GM19372 (cell line): Measurements from ENCODE around the gene FARP2.
"Not testable (repeated sequence)": the region's sequence is repeated elsewhere in the genome, so short reads cannot be mapped to it uniquely, and the experiment has no call there.

Source experiments
- ATAC-seq: cut with Tn5 transposase; IDR thresholded peaks from one replicate; pipeline ENCODE4 v1.9.1; 2021; ENCODE audit warnings: mild to moderate bottlenecking, low read depth, moderate library complexity; ENCODE audit not compliant: unreplicated experiment

Gene FARP2

GRCh38 chr2:241364781-241365180 lies 8.7 kb downstream of the FARP2 start:
- no peak for ATAC-seq

GRCh38 chr2:241366678-241367077 lies 10.6 kb downstream of the FARP2 start:
- ATAC-seq, result no peak

GRCh38 chr2:241368643-241369042 lies 12.6 kb downstream of the FARP2 start:
- no peak for ATAC-seq

GRCh38 chr2:241372361-241372992 lies 16.4 kb downstream of the FARP2 start:
- no peak for ATAC-seq

GRCh38 chr2:241373446-241373845 lies 17.4 kb downstream of the FARP2 start:
- ATAC-seq, result no peak

- not testable (repeated sequence) for ATAC-seq
Measured at GRCh38 chr2:241373906-241374305, 17.8 kb downstream of the FARP2 start.

GRCh38 chr2:241375300-241375699 lies 19.2 kb downstream of the FARP2 start:
- no peak for ATAC-seq

- no peak for ATAC-seq
Measured at GRCh38 chr2:241376808-241377207, 20.7 kb downstream of the FARP2 start.

- no peak for ATAC-seq
Measured at GRCh38 chr2:241378816-241379215, 22.7 kb downstream of the FARP2 start.

GRCh38 chr2:241379481-241380480 lies 23.7 kb downstream of the FARP2 start:
- ATAC-seq, result no peak

GRCh38 chr2:241381872-241382271 lies 25.8 kb downstream of the FARP2 start:
- no peak for ATAC-seq

GRCh38 chr2:241385450-241385849 lies 29.4 kb downstream of the FARP2 start:
- not testable (repeated sequence) for ATAC-seq

GRCh38 chr2:241386519-241386918 lies 30.4 kb downstream of the FARP2 start:
- no peak for ATAC-seq

- ATAC-seq, result no peak
Measured at GRCh38 chr2:241389697-241390096, 33.6 kb downstream of the FARP2 start.

GRCh38 chr2:241390301-241391206 lies 34.5 kb downstream of the FARP2 start:
- ATAC-seq, result no peak

GRCh38 chr2:241391892-241392665 lies 36.0 kb downstream of the FARP2 start:
- no peak for ATAC-seq

- not testable (repeated sequence) for ATAC-seq
Measured at GRCh38 chr2:241392753-241393152, 36.7 kb downstream of the FARP2 start.

GRCh38 chr2:241393524-241394196 lies 37.6 kb downstream of the FARP2 start:
- no peak for ATAC-seq

GRCh38 chr2:241396809-241397208 lies 40.7 kb downstream of the FARP2 start:
- not testable (repeated sequence) for ATAC-seq
